Mesangial cell (primary cell): ENCODE data around the gene CD33. TPM values are rescaled to one million over a fixed set of nuclear protein-coding genes. Genes with fewer than 3 reads are reported as not detected.

Experiments used
- total RNA-seq: library from RNA; depleted of rRNA; stranded (reverse); fragments of >200 nt; gene quantifications from 2 replicates; pipeline ENCODE4 v1.2.3, GENCODE V29; 2015

CD33 gene
- not detected in 2 replicates for total RNA-seq

GRCh38 chr19:51224898-51225393 is at the start of gene CD33:
Gene CD33 (plus strand): TSS chr19:51225080. CDS start chr19:51225119, 39 bp downstream.

GRCh38 chr19:51250786-51251467 is 26.0 kb downstream of the CD33 start, which contains the start of gene SIGLECL1:
Gene SIGLECL1 (plus strand): TSS chr19:51251080. CDS start chr19:51264073, 12,993 bp downstream.

Other genes starting within 250 kb of the CD33 start
- 0.16 and 0.89 TPM in 2 replicates for gene KLK7, start 241.2 kb upstream of the CD33 start, total RNA-seq
- gene KLK8, start 223.5 kb upstream of the CD33 start, total RNA-seq = not detected in 2 replicates
- gene KLK10, start 205.4 kb upstream of the CD33 start, total RNA-seq = 1.5 TPM in 1 of 2 replicates, not detected in the other
- not detected in 2 replicates for gene KLK11, start 198.5 kb upstream of the CD33 start, total RNA-seq
- gene KLK12, start 190.1 kb upstream of the CD33 start, total RNA-seq = not detected in 2 replicates
- not detected in 2 replicates for gene KLK13, start 160.0 kb upstream of the CD33 start, total RNA-seq
- gene KLK14, start 142.2 kb upstream of the CD33 start, total RNA-seq = 0.81 TPM in 1 of 2 replicates, not detected in the other
- 11.0 and 12.2 TPM in 2 replicates for gene CTU1, start 116.7 kb upstream of the CD33 start, total RNA-seq
- not detected in 2 replicates for gene SIGLEC9, start 100.2 kb upstream of the CD33 start, total RNA-seq
- gene SIGLEC7, start 82.8 kb upstream of the CD33 start, total RNA-seq = not detected in 2 replicates
- not detected in 2 replicates for gene SIGLECL1, start 26.0 kb downstream of the CD33 start, total RNA-seq
- not detected in 2 replicates for gene IGLON5, start 86.6 kb downstream of the CD33 start, total RNA-seq
- 0.33 and 0.76 TPM in 2 replicates for gene VSIG10L, start 117.1 kb downstream of the CD33 start, total RNA-seq
- gene ETFB, start 141.3 kb downstream of the CD33 start, total RNA-seq = 37.6 and 48.7 TPM in 2 replicates
- gene CLDND2, start 143.9 kb downstream of the CD33 start, total RNA-seq = not detected in 2 replicates
- not detected in 2 replicates for gene NKG7, start 147.6 kb downstream of the CD33 start, total RNA-seq
- not detected in 2 replicates for gene LIM2, start 162.9 kb downstream of the CD33 start, total RNA-seq
- not detected in 2 replicates for gene C19orf84, start 165.5 kb downstream of the CD33 start, total RNA-seq
- gene SIGLEC10, start 192.6 kb downstream of the CD33 start, total RNA-seq = not detected in 2 replicates
- gene SIGLEC8, start 233.4 kb downstream of the CD33 start, total RNA-seq = not detected in 2 replicates